Esophagus muscularis mucosa (tissue), 3 donors: ENCODE data around the gene DDX17.

Experiments used
- POLR2A ChIP-seq: fragments of 450-650 bp; IDR thresholded peaks from one replicate; pipeline ENCODE4 v1.6.1; 2017; ENCODE audit warnings: antibody characterized with exemption, moderate library complexity, mild to moderate bottlenecking, low read depth
- POLR2AphosphoS5 ChIP-seq, 2 donors: sonication (generic); formaldehyde crosslinking; IDR thresholded peaks; one replicate each; pipeline ENCODE4 v1.6.1; 2017; ENCODE audit warnings: antibody characterized with exemption in 2 of 2
- TF ChIP-seq, protein P1 (sequence below), 3 experiments: fragments of 200-600 bp in 2 of 3; fragments of 450-650 bp in 1 of 3; sonication (generic) in 2 of 3; IDR thresholded peaks; one replicate each; pipeline ENCODE4 v1.5.1; 2017 to 2019; ENCODE audit warnings: antibody characterized with exemption in 3 of 3, mild to moderate bottlenecking in 2 of 3, moderate library complexity in 1 of 3

DNA sequence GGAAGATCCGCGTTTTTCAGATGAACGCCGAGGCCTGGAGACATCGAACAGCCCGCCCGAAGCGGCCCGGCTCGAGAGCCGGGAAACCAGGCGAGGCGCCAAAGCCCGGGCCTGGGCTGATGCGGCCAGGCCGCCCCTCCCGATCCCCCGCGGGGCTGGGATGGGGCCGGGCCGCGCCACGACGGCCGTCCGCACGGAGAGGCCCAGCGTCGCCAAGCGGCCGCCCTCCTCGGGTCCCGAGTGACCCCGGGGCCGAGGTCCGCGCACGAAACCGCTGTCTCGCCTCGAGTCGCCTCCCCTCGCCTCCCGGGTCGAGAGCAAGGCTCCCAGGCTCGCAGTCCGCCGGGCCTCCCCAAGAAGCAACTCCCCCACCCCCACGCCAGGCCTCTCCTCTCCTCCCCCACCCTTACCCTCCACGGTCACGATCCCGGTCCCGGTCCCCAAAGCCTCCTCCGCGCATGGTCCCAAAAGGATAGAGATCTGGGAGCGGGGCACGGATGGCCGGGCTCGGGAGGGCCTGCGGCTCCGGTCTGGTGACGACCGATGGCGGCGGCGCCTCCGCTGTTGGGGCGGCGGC is 482 bp downstream of the DDX17 start:
- TF ChIP-seq POLR2AphosphoS5 (IDR thresholded peaks at IDR 0.05) (peak; percentile 31 to 73), POLR2A (peak; percentile 81)
- TF ChIP-seq, protein P1, sequence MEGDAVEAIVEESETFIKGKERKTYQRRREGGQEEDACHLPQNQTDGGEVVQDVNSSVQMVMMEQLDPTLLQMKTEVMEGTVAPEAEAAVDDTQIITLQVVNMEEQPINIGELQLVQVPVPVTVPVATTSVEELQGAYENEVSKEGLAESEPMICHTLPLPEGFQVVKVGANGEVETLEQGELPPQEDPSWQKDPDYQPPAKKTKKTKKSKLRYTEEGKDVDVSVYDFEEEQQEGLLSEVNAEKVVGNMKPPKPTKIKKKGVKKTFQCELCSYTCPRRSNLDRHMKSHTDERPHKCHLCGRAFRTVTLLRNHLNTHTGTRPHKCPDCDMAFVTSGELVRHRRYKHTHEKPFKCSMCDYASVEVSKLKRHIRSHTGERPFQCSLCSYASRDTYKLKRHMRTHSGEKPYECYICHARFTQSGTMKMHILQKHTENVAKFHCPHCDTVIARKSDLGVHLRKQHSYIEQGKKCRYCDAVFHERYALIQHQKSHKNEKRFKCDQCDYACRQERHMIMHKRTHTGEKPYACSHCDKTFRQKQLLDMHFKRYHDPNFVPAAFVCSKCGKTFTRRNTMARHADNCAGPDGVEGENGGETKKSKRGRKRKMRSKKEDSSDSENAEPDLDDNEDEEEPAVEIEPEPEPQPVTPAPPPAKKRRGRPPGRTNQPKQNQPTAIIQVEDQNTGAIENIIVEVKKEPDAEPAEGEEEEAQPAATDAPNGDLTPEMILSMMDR (IDR thresholded peaks at IDR 0.05), result no peak
